HG03135 (cell line): ENCODE results near the gene COL4A2.

ENCODE experiments used
- ATAC-seq: cut with Tn5 transposase; IDR thresholded peaks from one replicate; pipeline ENCODE4 v1.9.1; 2021; ENCODE audit warnings: mild to moderate bottlenecking, moderate library complexity; ENCODE audit not compliant: unreplicated experiment

COL4A2 gene

GRCh38 chr13:110466266-110466915 is 159.3 kb downstream of the COL4A2 start:
- ATAC-seq, result no peak

- ATAC-seq, result no peak
These were observed 160.5 kb downstream of the COL4A2 start for GRCh38 chr13:110467516-110468110.

- ATAC-seq, result no peak
These were observed 162.0 kb downstream of the COL4A2 start for GRCh38 chr13:110468986-110469495.

- no peak for ATAC-seq
These were observed 162.5 kb downstream of the COL4A2 start for GRCh38 chr13:110469597-110469996.

- no peak for ATAC-seq
These were observed 163.4 kb downstream of the COL4A2 start for GRCh38 chr13:110470272-110471009.

- ATAC-seq, result peak; percentile 52
These were observed 164.2 kb downstream of the COL4A2 start for GRCh38 chr13:110471156-110471832.

- peak; percentile 98 for ATAC-seq
These were observed 164.7 kb downstream of the COL4A2 start for GRCh38 chr13:110471833-110472162.

GRCh38 chr13:110472904-110473563 is 165.9 kb downstream of the COL4A2 start:
- ATAC-seq, result no peak

- no peak for ATAC-seq
These were observed 167.6 kb downstream of the COL4A2 start for GRCh38 chr13:110474713-110475112.

GRCh38 chr13:110475117-110475516 is 168.0 kb downstream of the COL4A2 start:
- no peak for ATAC-seq

- no peak for ATAC-seq
These were observed 168.6 kb downstream of the COL4A2 start for GRCh38 chr13:110475550-110476219.

GRCh38 chr13:110476220-110476617 is 169.1 kb downstream of the COL4A2 start:
- no peak for ATAC-seq

GRCh38 chr13:110477706-110478245 is 170.7 kb downstream of the COL4A2 start:
- no peak for ATAC-seq

- ATAC-seq, result no peak
These were observed 171.5 kb downstream of the COL4A2 start for GRCh38 chr13:110478405-110479214.

- ATAC-seq, result no peak
These were observed 172.1 kb downstream of the COL4A2 start for GRCh38 chr13:110479215-110479545.

- no peak for ATAC-seq
These were observed 172.6 kb downstream of the COL4A2 start for GRCh38 chr13:110479648-110480047.

- ATAC-seq, result no peak
These were observed 173.1 kb downstream of the COL4A2 start for GRCh38 chr13:110480161-110480560.

- ATAC-seq, result no peak
These were observed 176.4 kb downstream of the COL4A2 start for GRCh38 chr13:110483386-110483968.
